NCI-H2081 (cell line): ENCODE data around the gene APC2.

Experiments used
- DNase-seq, 2 experiments: peaks; one replicate each; lab custom pipeline; 2025; lab: John Stamatoyannopoulos, UW

The APC2 gene

DNA sequence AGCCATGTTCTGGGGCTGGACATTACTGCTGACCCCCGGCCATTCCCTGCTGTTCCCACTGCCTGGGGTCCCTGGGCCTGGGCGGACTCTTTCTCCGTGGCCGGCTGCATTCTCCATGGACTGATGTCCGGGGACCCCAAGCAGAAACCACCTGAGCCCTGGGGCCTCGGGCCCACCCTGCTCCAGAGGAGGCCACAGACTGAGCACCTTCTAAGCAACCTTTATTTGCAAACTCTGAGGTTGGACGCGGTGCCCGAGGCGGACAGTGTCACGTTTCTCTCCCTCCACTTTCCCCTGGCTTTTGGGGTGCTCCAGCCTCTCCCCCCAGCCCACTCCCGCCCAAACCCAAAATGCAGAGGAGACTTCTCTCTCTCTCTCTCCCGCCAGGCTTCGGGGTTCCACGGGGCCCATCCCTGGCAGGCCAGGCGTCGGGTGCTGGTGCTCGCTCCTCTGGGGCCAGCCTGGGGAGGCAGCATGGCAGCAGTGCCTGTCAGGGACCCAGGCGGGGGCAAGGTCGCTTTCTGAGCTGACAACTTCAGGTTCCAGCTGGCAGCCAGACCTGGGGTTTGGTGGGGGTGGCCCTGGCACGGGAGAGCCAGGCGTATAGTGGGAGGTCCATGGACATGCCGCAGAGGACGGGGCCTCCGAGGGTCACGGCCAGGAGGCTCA lies 31.4 kb downstream of the APC2 start:
- DNase-seq: no peak

DNA sequence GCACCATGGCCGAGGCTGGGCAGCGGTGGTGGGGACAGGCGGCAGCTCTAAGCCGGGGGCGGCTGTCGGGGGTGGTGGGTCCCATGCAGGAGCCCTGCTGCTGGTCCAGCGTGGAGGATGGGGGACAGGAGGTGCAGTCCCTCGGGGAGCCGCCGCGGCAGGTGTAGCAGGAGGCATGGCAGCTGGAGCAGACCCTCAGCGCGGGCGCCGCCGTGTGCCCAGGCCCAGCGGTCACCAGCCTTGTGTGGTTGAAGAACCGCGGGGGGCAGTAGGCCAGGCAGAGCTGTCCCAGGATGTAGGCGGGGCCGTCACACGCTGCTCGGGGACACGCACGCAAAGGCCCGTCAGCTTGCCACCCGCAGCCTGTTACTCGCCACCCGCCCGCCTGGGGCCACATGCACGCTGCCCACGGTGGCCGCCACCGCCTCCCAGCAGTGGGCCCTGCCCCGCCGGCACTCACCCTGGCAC lies 32.0 kb downstream of the APC2 start:
- no peak for DNase-seq

DNA sequence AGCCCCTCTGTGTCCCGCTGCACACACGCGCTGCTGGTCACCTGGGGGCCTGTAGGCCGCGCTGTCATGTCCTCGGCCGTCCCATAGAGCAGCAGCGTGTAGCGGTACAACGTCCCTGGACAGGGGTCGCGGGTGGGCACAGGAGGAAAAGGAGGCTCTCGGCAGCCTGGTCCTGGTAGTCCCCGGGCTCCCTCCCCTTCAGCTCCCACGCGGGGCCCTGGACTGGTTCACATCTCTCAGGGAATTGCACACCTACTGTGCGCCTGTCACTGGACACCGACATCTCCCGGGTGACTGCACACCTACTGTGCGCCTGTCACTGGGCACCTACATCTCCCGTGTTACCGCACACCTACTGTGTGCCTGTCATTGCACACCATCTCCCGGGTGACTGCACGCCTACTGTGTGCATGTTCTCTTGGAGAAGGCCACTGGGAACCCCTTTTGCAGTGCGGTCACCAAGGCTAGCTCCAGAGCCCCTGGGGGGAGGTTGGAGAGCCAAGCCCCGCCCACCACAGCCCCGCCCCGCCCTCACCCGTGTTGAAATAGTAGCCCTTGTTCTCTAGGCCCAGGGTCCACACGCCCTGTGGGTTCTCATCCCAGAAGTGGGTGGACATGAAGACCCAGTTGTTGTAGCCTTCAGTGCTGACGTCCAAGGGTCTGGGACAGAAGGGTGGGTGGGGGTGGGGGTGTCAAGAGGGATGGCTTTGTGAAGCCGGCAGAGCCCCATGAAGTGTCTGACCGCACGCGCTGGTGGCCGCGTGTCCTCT lies 32.6 kb downstream of the APC2 start:
- no peak for DNase-seq

DNA sequence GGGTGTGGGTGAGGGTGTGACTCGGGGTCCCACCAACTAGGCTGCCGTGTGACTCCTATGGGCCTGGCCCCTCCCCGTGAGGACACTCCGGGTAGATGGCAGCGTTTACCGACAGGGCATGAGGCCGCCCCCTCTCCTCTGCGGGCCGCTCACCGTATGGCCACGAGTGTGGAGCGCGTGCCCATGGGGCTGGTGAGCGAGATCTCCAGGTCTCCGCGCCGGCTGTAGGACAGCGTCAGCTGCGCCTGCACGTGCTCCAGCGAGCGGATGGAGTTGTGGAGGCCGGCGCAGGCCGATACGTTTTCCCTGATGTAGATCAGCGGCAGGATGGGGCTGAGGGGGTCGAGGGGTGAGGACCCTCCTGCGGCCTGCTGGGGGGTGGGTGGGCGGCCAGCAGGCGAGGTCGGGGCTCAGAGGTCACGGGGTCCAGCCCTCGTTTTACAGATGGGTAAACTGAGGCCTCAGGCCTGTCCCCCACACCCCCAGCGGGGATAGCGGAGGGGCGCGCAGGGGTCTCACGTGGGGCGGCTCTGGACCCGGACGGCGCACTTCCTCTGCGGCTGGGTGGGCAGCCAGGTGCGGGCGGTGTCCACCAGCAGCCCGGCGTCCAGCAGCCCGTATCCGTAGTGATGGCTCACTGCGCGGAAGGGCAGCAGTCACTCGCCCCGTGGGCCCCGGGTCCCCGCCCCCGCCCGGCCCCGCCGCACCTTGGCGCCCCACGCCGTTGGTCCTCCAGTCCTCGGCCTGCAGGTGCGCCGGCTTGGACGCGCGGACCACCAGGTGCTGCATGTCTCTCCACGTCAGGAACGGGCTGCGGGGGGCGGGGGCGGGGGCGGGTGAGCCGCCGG lies 33.4 kb downstream of the APC2 start:
- DNase-seq: no peak

DNA sequence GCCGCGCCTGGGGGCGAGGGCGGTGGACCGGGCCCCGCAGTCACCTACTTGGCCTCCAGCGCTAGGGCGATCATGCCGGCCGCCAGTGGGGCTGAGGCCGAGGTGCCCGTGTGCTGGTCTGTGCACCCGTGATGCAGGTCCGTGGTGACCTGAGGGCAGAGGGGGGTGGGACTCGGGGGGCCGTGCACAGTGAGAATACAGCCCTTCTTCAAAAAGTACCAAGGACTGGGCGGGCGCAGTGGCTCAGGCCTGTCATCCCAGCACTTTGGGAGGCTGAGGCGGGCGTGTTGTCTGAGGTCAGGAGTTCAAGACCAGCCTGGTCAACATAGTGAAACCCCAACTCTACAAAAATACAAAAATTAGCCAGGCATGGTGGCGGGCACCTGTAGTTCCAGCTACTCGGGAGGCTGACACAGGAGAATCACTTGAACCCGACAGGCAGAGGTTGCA lies 34.1 kb downstream of the APC2 start:
- DNase-seq: no peak

DNA sequence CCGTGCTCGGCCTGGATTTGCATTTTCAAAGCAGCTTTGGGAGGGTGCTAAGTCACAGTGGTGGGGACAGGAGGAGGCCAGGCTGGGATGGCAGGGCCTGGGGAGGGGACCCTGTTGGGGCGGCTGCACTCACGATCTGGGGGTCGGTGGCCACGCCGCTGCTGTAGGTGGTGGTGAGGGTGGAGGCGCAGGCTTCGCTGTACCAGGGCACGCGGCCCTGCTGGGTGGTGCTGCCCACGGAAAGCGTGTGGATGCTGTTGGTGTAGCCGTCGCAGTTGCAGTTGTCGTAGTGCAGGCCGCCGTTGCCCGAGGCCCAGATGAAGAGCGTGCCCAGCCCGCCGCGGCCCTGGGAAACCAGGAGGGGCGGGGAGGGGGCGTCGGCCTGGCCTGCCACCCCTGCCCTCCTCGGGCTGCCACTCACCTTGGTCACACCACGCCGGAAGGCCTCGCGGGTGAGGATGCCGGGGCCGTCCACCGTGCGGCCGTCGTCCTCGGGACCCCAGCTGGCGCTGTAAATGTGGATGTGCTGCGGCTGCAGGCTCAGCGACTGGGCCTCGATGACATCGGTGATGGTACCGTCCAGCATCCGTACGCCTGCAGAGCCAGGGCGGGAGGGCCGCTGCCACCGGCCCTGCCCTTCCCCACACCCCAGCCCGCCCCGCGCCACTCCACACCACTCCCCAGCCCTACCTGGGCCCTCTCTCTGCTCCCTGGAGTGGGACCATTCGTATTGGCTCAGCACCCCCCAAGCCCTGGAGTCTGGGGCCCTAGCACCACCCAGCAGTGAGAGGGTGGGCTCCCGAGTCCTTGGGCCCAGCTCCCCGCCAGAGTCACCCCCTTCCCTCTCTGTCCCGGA lies 37.0 kb downstream of the APC2 start:
- DNase-seq: no peak

DNA sequence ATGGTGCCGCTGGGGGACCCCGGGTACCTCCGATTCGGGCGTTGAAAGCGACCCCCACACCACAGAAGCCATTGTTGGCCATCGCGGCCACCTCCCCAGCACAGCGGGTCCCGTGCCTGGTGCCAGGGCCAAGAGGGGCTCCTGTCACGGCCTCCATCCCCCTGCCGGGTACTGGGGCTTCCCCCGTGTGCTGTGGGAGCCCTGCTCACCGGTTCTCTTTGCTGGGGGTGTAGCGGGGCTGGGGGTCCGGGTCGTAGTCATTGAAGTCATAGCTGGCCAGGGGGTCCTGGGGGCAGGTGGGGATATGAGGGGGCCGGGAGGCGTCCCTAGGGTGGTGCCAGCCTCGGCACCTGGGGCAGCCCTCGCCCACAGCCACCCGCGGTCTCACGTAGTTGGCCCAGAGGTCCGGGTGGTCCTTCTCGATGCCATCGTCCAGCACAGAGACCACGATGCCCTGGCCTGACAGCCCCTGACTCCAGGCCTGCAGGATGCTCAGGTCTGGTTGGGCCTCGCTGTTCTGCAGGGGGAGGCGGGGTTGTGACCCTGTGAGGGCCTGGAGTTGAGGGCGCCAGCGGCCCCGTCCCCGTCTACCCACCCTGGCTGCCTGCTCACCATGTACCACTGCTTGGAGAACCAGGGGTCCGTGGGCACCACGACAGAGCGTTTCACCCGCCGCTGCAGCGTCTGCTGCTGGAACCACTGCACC lies 37.8 kb downstream of the APC2 start:
- no peak for DNase-seq

DNA sequence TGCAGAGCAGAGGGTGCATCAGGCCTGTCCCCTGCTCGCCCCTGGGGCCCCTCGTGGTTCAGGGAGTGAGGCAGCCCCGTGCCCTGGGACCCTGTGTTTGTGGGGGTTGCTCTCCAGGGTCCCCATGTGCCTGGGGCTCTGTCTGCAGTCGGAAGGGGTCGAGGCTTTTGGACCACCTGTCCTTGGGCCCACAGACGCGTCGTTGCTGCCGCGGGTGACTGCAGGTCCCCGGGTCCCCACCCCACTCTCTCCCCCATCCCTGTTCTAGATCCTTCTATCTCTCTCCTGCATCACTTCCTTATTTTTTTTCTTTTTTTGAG lies 38.3 kb downstream of the APC2 start:
- no peak for DNase-seq

DNA sequence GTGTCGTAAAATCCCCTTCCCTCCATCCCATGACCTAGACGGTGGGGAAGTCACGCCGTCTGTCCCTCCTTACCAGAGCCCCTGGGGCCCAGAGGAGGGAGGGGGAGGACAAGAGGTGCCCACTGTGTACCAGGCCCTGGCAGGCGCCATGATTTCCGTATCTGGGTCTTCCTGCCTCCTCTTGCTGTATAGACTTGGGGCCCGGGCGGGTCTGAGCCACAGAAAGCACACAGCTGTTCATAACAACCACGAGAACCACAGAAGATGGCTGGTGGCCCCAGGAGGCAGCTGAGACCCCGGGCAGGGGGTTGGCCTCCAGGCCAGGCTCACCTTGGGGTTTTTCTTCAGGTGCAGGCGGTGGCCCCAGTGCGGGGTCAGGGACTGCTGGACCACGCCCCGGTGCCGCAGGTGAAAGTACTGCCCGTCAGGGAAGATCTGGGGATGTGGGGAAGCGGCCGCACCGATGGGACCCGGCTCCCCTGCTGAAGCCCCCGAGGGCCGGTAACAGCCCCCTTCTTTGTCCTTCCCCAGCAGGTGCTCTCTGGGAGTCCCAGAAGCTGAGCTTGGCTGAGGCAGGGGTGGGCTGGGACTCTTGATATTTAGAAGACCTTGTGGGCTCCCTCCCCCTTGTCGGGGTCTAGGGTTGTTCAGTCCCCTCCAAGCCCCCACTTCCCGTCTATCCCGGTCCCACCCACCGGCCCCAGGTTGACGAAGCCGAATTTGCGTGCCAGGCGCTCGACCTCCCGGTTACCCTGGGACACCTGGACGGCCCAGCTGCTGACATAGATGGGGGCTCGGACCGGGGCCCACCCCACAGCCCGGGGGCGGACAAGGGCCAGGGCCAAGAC lies 39.8 kb downstream of the APC2 start:
- no peak for DNase-seq

DNA sequence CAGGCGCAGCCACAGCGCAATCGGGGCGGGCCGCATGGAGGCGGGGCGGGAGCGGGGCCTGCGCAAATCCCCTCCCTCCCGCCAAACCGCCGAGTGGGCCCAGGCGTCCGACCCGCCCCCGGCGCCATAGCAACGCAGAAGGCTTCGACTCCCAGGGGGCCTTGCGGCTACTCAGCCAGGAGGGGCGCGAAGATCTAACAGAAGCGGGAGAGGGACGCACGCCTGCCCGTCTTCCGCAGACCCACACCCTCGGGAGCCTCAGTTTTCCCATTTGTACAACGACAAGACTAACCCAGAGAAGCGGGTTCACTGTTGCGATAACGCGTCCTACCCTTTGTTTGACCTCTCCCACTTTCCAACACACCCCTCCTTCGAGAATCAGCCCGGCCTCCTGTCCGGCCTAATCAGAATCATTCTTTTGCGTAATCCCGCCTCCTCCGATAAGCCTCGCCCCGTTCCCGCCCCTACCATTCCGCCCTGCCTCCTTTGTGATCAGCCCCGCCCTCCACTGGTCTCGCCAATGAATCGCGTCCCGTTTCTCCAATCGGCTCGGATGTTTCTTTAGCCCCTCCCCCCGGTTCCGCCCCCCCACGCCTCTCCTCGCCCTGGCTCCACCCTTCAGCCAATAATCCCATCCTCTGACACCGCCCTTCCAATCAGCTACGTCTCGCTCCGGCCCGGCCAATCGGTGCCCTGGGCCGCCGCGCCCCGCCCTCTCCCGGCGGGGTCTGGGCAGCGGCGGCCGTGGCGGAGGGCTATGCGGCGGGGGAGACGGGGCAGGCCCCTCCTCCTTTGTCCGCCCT lies 40.6 kb downstream of the APC2 start, which contains the start of gene PCSK4:
TSS of gene PCSK4 (minus strand) at position 40 of the 803 bp plus-strand sequence. CDS start at position 36, 4 bp downstream.
- DNase-seq: peak; percentile 98 to 99

DNA sequence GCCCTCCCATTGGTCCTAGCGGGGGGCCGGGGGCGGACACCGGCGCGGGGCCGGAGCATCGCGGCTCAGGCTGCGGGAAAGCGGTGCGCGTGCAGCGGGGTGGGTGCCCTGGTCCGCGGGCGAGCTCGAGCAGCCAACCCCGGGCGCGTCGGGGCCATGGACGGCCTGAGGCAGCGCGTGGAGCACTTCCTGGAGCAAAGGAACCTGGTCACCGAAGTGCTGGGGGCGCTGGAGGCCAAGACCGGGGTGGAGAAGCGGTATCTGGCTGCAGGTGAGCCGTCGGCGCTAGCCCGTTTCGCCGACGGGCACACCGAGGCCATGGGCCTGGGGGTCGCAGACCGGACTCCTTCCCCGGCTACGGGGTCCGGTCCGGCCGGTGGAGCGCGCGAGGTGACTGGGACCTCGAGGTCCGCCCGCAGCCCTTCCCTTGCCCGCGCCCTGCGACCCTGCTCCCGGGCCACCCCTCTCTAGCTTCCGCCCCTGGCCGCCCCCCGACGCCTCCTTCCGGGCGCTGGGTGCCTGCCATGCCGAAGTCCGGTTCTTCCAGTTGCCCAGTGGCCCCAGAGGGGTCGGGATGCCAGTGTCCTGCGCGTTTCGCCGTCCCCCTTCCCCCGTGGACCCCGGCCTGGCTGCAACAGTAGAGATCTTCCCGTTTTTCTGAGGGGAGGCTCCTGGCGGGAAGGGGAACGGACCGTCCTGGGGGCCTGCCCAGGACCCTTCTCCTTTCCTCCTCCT lies 41.4 kb downstream of the APC2 start, which contains the start of gene REEP6:
TSS of gene REEP6 (plus strand) at position 68 of the 735 bp plus-strand sequence. CDS start at position 157, 89 bp downstream.
- DNase-seq: no peak

DNA sequence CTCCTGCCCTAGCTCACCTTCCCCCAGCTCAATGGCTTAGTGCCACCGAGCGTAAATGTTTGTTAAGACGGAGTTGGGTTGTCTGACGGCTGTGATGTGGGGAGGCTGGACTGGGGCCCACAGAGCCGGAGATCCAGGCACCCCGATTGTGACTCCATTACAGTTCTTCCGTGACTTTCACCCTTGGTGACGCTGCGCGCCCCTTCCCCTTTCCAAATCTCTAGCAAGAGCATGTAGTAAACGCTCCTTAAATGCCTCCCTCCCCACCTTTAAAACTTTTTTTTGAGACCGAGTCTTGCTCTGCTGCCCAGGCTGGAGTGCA lies 41.9 kb downstream of the APC2 start:
- DNase-seq: no peak

DNA sequence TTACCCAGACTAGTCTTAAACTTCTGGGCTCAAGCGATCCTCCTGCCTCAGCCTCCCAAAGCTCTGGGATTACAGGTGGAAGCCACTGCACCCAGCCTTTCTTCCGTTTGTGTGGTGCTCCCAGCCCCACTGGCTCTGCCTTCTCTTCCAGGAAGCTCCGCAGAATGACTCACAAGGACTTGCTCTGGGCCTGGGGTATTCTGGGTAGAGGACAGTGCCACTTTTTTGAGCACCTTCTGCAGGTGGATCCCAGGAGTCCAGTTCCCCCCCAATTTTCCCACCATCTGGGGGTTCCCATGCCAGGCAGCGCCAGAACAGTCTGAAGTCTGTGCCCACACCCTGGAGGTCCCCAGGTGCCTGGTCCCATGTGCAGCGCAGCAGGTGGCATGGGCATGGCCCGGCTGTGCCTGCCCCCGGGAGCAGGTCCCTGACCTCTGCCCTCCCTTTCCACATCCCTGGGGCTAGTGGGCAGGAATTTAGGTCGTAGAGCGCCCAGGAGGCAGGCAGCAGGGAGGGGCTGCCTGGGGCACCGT lies 42.6 kb downstream of the APC2 start:
- DNase-seq: no peak

DNA sequence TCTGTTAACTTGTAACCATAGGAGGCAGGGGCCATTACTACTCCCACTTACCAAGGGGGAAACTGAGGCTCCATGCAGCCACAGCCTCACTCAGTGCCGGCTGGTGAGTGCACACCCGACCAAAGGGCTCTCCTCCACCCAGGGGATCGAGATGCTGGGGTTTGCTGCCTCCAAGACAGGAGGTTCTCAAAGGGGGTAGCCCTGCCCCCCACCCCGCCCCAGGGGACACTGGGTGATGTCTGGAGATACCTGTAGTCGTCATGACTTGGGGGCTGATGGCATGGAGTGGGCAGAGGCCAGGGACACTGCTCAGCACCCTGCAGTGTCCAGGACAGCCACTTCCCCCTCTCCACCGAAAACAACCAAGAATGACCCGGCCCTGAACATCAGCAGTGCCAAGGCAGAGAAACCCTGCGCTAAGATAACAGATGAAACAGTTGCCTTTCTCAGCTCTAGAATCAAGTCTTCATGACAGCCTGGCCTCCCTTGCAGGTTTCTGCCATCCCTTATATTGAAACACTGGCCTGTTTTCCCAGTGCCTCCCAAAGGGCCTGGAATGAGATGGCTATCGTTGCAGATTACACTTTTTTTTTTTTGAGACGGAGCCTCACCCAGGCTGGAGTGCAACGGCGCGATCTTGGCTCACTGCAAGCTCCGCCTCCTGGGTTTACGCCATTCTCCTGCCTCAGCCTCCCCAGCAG lies 44.3 kb downstream of the APC2 start:
- no peak for DNase-seq

DNA sequence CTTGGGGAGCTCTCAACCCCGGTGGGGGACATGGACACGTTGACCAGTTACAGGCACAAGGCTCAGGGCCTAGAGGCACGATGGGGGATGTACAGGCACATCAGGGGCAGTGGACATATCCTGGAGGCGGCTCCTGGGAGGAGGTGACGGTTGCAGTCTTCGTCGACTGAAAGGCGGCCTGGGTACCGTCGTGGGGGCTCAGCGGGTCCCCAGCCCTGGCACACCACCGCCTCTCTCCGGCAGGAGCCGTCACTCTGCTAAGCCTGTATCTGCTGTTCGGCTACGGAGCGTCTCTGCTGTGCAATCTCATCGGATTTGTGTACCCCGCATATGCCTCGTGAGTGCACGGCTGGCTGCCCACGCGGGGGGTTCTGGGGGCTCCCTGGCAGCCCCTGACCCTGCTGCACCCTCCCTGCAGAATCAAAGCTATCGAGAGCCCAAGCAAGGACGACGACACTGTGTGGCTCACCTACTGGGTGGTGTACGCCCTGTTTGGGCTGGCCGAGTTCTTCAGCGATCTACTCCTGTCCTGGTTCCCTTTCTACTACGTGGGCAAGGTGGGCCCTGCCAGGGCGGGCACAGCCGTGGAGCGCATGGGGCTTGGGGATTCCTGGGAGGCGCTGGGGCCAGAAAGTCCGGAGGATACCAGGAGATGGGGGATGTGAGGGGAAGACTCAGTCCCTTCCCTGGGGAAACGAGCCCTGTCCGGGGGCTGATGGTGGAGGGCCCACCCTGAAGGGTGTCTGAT lies 45.3 kb downstream of the APC2 start:
- no peak for DNase-seq

DNA sequence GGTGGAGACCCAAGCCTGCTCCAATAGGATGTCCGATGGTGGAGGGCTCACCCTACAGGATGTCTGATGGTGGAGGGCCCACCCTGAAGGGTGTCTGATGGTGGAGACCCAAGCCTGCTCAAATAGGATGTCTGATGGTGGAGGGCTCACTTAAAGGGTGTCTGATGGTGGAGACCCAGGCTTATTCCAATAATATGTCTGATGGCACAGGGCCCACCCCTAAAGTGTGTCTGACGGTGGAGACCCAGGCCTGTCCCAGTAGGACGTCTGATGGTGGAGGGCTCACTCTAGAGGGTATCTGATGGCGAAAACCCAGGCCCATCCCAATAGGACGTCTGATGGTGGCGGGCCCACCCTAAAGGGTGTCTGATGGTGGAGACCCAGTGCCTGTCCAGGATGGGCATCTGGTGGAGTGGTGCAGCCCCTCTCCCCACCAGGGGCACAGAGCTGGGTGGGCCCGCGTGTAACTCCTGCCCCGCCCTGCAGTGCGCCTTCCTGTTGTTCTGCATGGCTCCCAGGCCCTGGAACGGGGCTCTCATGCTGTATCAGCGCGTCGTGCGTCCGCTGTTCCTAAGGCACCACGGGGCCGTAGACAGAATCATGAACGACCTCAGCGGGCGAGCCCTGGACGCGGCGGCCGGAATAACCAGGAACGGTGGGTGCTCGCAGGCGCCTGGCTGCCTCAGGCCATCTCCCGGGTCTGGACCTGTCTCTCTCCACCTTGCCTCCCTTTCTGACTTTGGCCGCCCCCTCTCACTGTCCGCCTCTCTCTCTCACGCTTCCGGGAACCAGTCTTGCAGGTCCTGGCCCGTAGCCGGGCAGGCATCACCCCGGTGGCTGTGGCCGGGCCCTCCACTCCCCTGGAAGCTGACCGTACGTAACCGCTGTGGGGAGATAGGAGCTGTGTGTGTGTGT lies 46.1 kb downstream of the APC2 start:
- no peak for DNase-seq
